GM18907 (cell line): ENCODE measurements around the gene C1orf159.

Experiments
- ATAC-seq: cut with Tn5 transposase; IDR thresholded peaks from one replicate; pipeline ENCODE4 v1.9.1; 2021; ENCODE audit warnings: mild to moderate bottlenecking, moderate library complexity; ENCODE audit not compliant: unreplicated experiment

C1orf159 gene

GRCh38 chr1:1043411-1043810, 72.5 kb downstream of the C1orf159 start:
- ATAC-seq = no peak

- no peak for ATAC-seq
Measured at GRCh38 chr1:1042835-1043234, 73.1 kb downstream of the C1orf159 start.

DNA sequence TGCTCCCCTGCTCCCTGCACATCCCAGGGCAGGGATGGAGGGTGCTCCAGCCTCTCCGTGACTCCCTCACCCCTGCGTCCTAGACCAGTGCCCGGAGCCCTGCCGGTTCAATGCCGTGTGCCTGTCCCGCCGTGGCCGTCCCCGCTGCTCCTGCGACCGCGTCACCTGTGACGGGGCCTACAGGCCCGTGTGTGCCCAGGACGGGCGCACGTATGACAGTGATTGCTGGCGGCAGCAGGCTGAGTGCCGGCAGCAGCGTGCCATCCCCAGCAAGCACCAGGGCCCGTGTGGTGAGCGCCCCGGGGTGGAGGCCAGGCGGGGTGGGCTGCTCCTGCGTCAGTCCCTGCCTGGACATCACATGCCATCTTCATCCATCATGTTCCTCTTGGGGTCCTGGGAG, 74.0 kb downstream of the C1orf159 start:
- no peak for ATAC-seq

GRCh38 chr1:1041092-1041523, 74.8 kb downstream of the C1orf159 start:
- ATAC-seq = no peak

- ATAC-seq = peak; percentile 39
Measured at GRCh38 chr1:1040004-1040991, 75.6 kb downstream of the C1orf159 start.

GRCh38 chr1:1039145-1039910, 76.6 kb downstream of the C1orf159 start:
- ATAC-seq = no peak

- ATAC-seq = peak; percentile 35
Measured at GRCh38 chr1:1038694-1039093, 77.2 kb downstream of the C1orf159 start.

DNA sequence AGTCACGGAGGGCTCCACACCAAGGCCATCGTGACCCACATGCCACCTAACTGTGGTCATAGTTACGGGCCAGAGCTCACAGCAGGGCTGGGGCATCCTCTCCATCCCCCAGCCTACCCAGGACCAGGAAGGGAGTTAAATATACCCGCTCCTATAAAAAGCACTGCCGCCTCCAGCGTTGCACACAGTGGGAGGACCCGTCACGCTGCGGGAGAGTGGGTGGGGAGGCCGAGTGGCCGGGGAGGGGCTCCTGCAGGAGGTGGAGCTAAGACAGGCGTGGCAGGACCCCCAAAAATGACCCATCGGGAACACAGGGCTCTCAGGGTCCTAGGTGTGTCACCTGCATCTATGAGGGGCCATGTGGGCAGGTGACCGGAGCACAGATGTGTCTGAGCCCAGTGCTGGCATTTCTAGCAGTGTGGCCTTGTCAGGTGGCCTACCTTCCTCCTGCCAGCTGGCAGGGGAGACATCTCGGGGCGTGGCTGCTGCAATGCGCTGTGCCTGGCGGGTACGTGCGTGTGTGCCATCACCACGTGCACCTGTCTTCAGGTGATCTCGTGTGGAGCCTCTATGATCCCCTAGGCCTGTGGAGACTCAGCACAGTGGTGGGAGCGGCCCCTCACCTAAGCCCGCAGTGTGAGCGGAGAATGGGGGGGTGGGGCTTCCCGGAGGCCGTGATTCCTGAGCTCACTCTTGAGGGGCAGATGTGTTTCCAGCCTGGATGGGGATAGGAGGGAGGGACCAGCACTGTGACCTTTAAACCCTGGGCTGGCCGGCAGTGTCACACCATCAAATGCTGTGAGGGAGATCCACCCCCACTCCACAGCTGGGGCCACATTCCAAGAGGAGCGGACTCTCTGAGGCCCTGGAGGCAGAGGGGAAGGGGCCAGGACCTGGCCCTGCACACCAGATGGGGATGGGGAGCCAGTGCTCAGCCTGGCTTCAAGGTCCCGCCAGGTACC, 78.2 kb downstream of the C1orf159 start:
- no peak for ATAC-seq

DNA sequence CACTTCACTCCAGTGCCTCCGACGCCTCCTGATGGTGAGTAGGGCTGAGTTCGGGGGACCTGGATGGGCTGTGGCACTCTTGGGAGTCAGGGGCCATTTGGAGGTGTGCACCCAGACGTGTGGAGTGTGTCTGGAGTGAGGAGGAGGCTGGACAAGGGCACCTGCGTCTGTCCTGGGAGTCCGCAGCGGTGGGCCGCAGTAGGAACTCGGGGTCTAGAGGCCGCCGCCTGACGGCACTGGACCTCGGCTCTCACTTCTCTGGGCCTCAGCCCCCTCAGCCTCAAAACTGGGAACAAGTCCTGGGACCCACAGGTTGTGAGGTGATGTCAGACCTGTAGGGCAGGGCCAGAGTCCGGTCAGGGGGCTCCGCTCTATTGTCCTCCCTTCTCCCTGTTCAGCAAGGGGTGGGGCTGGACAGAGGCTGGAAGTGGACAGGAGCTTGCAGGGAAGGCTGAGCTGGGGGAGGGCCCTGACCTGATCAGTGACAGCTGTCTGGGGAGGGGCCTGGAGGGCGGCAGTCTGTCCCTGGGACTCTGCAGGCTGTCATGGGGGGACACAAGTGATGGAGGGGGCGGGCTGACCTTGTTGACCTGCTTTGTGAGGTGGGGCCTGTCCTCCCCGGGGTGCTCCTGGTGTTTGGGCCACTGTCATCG, 80.5 kb downstream of the C1orf159 start:
- no peak for ATAC-seq

- no peak for ATAC-seq
Measured at GRCh38 chr1:1034439-1034781, 81.5 kb downstream of the C1orf159 start.

GRCh38 chr1:1033731-1034438, 82.0 kb downstream of the C1orf159 start:
- no peak for ATAC-seq

- peak; percentile 81 for ATAC-seq
Measured at GRCh38 chr1:1033009-1033587, 82.8 kb downstream of the C1orf159 start.

DNA sequence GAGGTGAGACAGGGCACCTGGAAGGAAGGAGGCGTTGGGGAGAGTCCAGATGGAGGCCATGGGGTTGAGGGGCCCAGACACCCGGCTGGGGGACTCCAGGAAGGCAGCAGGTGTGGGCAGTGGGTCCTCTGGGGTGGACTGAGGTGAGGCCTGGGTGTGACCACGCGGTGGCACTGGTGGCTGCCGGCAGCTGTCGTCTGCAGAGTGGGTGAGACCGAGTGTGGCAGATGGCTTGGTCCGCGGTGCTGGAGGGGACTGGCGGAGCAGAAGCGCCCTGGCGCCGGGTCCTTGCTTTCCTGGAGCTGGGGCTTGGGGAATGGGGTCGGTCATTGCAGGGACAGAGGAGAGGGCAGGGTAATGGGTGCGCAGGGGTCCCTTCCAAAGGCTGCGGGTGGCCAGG, 83.5 kb downstream of the C1orf159 start:
- peak; percentile 18 for ATAC-seq
